ENCODE measurements around the gene BCAN. TPM values are rescaled to one million over a fixed set of nuclear protein-coding genes. Genes with fewer than 3 reads are reported as not detected.
A peak's percentile ranks its signal among the peaks of the same experiment; 100 is the strongest.

The BCAN gene
- total RNA-seq, 4 donors from 2014 or later = 21.9 to 50.1 (median 26.0) TPM

DNA sequence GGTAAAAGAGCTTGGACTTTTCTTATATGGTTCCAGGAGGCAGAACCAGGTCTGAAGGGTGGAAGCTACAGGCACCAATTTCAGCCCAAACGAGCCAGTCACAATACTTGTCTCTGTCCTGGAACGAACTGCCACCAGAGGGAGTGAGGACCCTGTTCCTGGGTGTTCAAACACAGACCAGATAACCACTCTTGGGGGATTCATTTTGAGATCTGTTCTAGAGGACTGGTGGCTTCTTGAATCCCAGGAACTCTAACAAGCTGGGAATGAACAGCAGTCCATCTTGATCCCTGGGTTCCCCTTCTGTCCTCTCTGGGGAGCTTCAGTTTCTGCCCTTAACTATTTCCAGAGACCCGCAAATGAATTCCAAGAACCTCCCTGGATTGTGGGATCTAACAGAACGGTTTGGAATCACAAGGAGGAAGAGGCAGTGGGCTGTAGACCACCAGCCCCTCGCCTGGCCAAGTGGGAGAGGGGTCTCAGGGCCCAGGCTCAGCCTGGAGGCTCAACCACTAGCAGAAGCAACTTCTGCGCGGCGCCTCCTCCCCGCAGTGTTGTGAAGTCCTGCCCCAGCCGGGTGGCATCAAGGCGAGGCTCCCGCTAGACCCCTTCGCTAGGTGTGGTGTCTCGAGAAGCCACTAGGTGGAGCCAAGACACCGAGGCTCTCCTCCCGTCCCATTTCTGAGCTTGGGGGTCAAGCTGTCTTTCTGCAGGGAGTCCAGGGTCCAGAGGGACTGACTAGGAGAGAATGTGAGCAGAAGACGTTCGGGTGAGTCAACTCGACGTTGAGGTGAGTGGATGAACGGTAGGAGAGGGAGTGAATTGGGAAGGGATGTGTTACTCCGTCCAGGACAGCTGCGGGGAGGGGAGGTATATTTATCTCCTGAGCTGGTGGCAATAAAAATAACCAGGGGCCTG lies 47.4 kb downstream of the BCAN start:
- WGBS, 2 donors = 1 to 2% methylated on average over 16 to 22 of the region's 23 CpGs
- intact Hi-C loops (cut with DNase I; ENCODE audit: low total_unique reads) = loop anchor here (2.0 kb wide), 1 partner anchor 36 kb away; no protein-coding TSS in a partner anchor
- DNase-seq (ENCODE audit: low spot score in 2 of 2) = peak; percentile 71 to 95
- H3K4me3 ChIP-seq (ENCODE audit: low read depth, poor library complexity, severe bottlenecking) = no peak overlapping the region
- TF ChIP-seq POLR2A (IDR thresholded peaks at IDR 0.05) (no peak), CTCF (IDR thresholded peaks at IDR 0.05) (peak in 1 of 3 donors; percentile 75)

GRCh38 chr1:156689953-156690674 lies 48.2 kb downstream of the BCAN start:
- DNase-seq (ENCODE audit: low spot score in 2 of 2) = no peak
- TF ChIP-seq CTCF (IDR thresholded peaks at IDR 0.05) = no peak
- no peak for TF ChIP-seq POLR2A (IDR thresholded peaks at IDR 0.05)
- H3K4me3 ChIP-seq (ENCODE audit: low read depth, poor library complexity, severe bottlenecking) = no peak overlapping the region
- 20% methylated on average over 10 of the region's 10 CpGs for WGBS, 2 donors
- intact Hi-C loops (cut with DNase I; ENCODE audit: low total_unique reads) = loop anchor here (2.0 kb wide), 1 partner anchor 35 kb away; no protein-coding TSS in a partner anchor

GRCh38 chr1:156690675-156691036 lies 48.7 kb downstream of the BCAN start:
- no peak overlapping the region for H3K4me3 ChIP-seq (ENCODE audit: low read depth, poor library complexity, severe bottlenecking)
- TF ChIP-seq POLR2A (IDR thresholded peaks at IDR 0.05) = no peak
- no peak for TF ChIP-seq CTCF (IDR thresholded peaks at IDR 0.05)
- 55 to 68% methylated on average over 8 of the region's 8 CpGs for WGBS, 2 donors
- DNase-seq (ENCODE audit: low spot score in 2 of 2) = no peak
- intact Hi-C loops (cut with DNase I; ENCODE audit: low total_unique reads) = no loop called here

DNA sequence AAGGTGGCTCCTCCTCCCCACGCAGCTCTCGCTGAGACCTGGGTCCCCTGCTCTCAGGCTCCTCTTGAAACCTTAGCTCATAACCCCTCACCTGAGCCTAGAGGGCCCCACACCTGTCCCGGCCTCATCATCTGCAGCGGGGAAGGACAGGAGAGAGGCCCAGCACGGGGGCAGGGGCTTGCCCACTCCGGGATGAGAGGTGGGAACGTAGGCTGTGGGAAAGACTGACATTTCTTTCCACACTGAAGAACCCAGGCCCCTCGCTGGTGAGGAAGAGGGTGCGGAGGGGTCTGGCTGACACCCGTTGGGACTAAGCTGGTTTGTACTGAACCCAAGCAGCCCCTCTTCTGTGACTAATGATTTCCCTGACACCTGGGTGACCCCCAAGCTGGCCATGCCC lies 49.3 kb downstream of the BCAN start:
- TF ChIP-seq CTCF (IDR thresholded peaks at IDR 0.05) = no peak
- TF ChIP-seq POLR2A (IDR thresholded peaks at IDR 0.05) = no peak
- intact Hi-C loops (cut with DNase I; ENCODE audit: low total_unique reads) = no loop called here
- DNase-seq (ENCODE audit: low spot score in 2 of 2) = no peak
- WGBS, 2 donors = 77 to 85% methylated on average over 8 to 10 of the region's 10 CpGs
- no peak overlapping the region for H3K4me3 ChIP-seq (ENCODE audit: low read depth, poor library complexity, severe bottlenecking)

- no peak overlapping the region for H3K4me3 ChIP-seq (ENCODE audit: low read depth, poor library complexity, severe bottlenecking)
- intact Hi-C loops (cut with DNase I; ENCODE audit: low total_unique reads) = loop anchor here (1.0 kb wide), 1 partner anchor 34 kb away; no protein-coding TSS in a partner anchor
- no peak for DNase-seq (ENCODE audit: low spot score in 2 of 2)
- 18 to 19% methylated on average over 19 to 20 of the region's 20 CpGs for WGBS, 2 donors
- TF ChIP-seq POLR2A (IDR thresholded peaks at IDR 0.05) (no peak), CTCF (IDR thresholded peaks at IDR 0.05) (no peak)
Observed at GRCh38 chr1:156691665-156692440, 49.9 kb downstream of the BCAN start.

All from lower leg skin (tissue), 4 donors.